B cell (primary cell): ENCODE measurements around the gene HNRNPD.

ENCODE experiments used
- EZH2 ChIP-seq: IDR thresholded peaks from 2 replicates; pipeline ENCODE4 v1.6.1; 2012; ENCODE audit warnings: borderline replicate concordance, low read depth, mild to moderate bottlenecking, moderate library complexity, low read length; ENCODE audit not compliant: insufficient read depth, poor library complexity, severe bottlenecking
- TF ChIP-seq, protein P1 (sequence below): fragments of 200-600 bp; IDR thresholded peaks from one replicate; pipeline ENCODE4 v1.8.0; 2022; ENCODE audit warnings: antibody characterized with exemption, mild to moderate bottlenecking

DNA sequence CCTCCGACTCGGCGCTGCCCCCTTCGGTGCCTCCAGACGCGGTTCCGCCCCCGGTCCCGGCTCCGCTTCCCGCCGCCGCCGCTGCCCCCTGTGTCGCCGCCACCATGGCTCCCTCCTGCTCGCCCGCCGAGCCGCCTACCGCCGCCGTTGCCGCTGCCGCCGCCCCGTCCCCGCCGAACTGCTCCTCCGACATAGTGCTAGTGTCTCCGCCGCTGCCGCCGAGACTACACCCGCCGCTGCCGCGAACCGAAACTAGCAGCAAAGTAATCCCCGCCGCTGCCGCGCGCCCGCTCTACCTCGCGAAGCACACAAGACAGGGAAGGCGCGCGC, 340 bp downstream of the HNRNPD start:
- TF ChIP-seq, protein P1, sequence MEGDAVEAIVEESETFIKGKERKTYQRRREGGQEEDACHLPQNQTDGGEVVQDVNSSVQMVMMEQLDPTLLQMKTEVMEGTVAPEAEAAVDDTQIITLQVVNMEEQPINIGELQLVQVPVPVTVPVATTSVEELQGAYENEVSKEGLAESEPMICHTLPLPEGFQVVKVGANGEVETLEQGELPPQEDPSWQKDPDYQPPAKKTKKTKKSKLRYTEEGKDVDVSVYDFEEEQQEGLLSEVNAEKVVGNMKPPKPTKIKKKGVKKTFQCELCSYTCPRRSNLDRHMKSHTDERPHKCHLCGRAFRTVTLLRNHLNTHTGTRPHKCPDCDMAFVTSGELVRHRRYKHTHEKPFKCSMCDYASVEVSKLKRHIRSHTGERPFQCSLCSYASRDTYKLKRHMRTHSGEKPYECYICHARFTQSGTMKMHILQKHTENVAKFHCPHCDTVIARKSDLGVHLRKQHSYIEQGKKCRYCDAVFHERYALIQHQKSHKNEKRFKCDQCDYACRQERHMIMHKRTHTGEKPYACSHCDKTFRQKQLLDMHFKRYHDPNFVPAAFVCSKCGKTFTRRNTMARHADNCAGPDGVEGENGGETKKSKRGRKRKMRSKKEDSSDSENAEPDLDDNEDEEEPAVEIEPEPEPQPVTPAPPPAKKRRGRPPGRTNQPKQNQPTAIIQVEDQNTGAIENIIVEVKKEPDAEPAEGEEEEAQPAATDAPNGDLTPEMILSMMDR, result no peak
- no peak for TF ChIP-seq EZH2
